Right ventricle myocardium inferior (tissue), 1 donor: ENCODE data around the gene CACFD1. TPM values are rescaled to one million over a fixed set of nuclear protein-coding genes. Genes with fewer than 3 reads are reported as not detected.
A peak's percentile ranks its signal among the peaks of the same experiment; 100 is the strongest.

Experiments used
- ATAC-seq: fragments of 200-7000 bp; cut with Tn5 transposase; one replicate; pipeline ENCODE4 v1.9.1; 2020; ENCODE audit warnings: mild to moderate bottlenecking, moderate library complexity
- DNase-seq: peaks from one replicate; pipeline ENCODE4 v3.0.0; 2021; ENCODE audit errors: missing footprints
- intact Hi-C: fragments of 100-400 bp; cut with DNase I; formaldehyde crosslinking; loops from one replicate; pipeline ENCODE4 v1.11.0; 2022
- total RNA-seq: library from RNA; stranded (reverse); fragmentation: NEBNext Ultra II Directional; extraction: Animal tissue kit (Norgen Biotek cat#: 25700); gene quantifications from one replicate; pipeline ENCODE4 v1.2.1, GENCODE V29; 2021
- donor health status: DM: no; HTN: yes; CAD: no; lungs with severe emphysema.

CACFD1 gene
- total RNA-seq, 1 donor from 2014 or later = 13.9 TPM

- ATAC-seq (no peak), DNase-seq (no peak)
- intact Hi-C loops = loop anchor here (5.0 to 10.0 kb wide), 2 partner anchors 58 to 440 kb away; partner anchors contain the start of genes GTF3C5 and REXO4
Measured at GRCh38 chr9:133474853-133475252, 15.1 kb downstream of the CACFD1 start.

GRCh38 chr9:133475292-133476012, 15.7 kb downstream of the CACFD1 start:
- intact Hi-C loops = loop anchor here (5.0 to 10.0 kb wide), 2 partner anchors 58 to 441 kb away; partner anchors contain the start of genes GTF3C5 and REXO4
- ATAC-seq (no peak), DNase-seq (no peak)

GRCh38 chr9:133476036-133476931, 16.5 kb downstream of the CACFD1 start:
- ATAC-seq (no peak), DNase-seq (no peak)
- intact Hi-C loops = loop anchor here (5.0 to 10.0 kb wide), 2 partner anchors 59 to 441 kb away; partner anchors contain the start of genes GTF3C5 and REXO4

- intact Hi-C loops = loop anchor here (5.0 to 10.0 kb wide), 2 partner anchors 60 to 442 kb away; partner anchors contain the start of genes GTF3C5 and REXO4
- ATAC-seq (no peak), DNase-seq (peak; percentile 8)
Measured at GRCh38 chr9:133476941-133477340, 17.2 kb downstream of the CACFD1 start.

- ATAC-seq (no peak), DNase-seq (peak; percentile 41)
- intact Hi-C loops = loop anchor here (5.0 to 10.0 kb wide), 2 partner anchors 60 to 443 kb away; partner anchors contain the start of genes GTF3C5 and REXO4
Measured at GRCh38 chr9:133477461-133477860, 17.7 kb downstream of the CACFD1 start.

- peak; percentile 21 for ATAC-seq
- peak; percentile 58 for DNase-seq
- intact Hi-C loops = loop anchor here (2.0 to 10.0 kb wide), 3 partner anchors 17 to 443 kb away; partner anchors contain the start of genes GTF3C5 and REXO4
Measured at GRCh38 chr9:133477992-133478850, 18.4 kb downstream of the CACFD1 start.

GRCh38 chr9:133478851-133479711, 19.3 kb downstream of the CACFD1 start, which contains the start of gene SLC2A6:
TSS of gene SLC2A6 (minus strand) at chr9:133479099. CDS start at chr9:133479059, 40 bp downstream.
- ATAC-seq (peak; percentile 98), DNase-seq (peak; percentile 95)
- intact Hi-C loops = loop anchor here (2.0 to 10.0 kb wide), 3 partner anchors 18 to 444 kb away; partner anchors contain the start of genes GTF3C5 and REXO4

- DNase-seq = peak; percentile 26
- no peak for ATAC-seq
- intact Hi-C loops = no loop called here
Measured at GRCh38 chr9:133483611-133484010, 23.8 kb downstream of the CACFD1 start.

- intact Hi-C loops = no loop called here
- ATAC-seq (no peak), DNase-seq (peak; percentile 60)
Measured at GRCh38 chr9:133484671-133485437, 25.1 kb downstream of the CACFD1 start.

GRCh38 chr9:133485531-133486260, 25.9 kb downstream of the CACFD1 start:
- ATAC-seq (no peak), DNase-seq (peak; percentile 53)
- intact Hi-C loops = loop anchor here (1.0 kb wide), 2 partner anchors 78 to 299 kb away; no protein-coding TSS in a partner anchor

- ATAC-seq (no peak), DNase-seq (no peak)
- intact Hi-C loops = no loop called here
Measured at GRCh38 chr9:133487331-133487725, 27.6 kb downstream of the CACFD1 start.

GRCh38 chr9:133488686-133489252, 29.0 kb downstream of the CACFD1 start:
- intact Hi-C loops = no loop called here
- no peak for ATAC-seq
- DNase-seq = peak; percentile 50

- peak; percentile 23 for DNase-seq
- ATAC-seq = no peak
- intact Hi-C loops = no loop called here
Measured at GRCh38 chr9:133489253-133490190, 29.7 kb downstream of the CACFD1 start.

- ATAC-seq (no peak), DNase-seq (peak; percentile 47)
Measured at GRCh38 chr9:133490201-133490681, 30.5 kb downstream of the CACFD1 start.

More at GRCh38 chr9:133490201-133490681, 30.5 kb downstream of the CACFD1 start:
- intact Hi-C loops = no loop called here
